Measurements from ENCODE around the gene EPHA10. TPM values are rescaled to one million over a fixed set of nuclear protein-coding genes. Genes with fewer than 3 reads are reported as not detected.
"Not testable (repeated sequence)": the region's sequence is repeated elsewhere in the genome, so short reads cannot be mapped to it uniquely, and the experiment has no call there.

The EPHA10 gene
- total and polyA plus RNA-seq, 2 donors from 2014 or later, result 0.88 TPM; not detected in 1

- TF ChIP-seq CTCF (IDR thresholded peaks at IDR 0.05; ENCODE audit: borderline replicate concordance, extremely low read depth, insufficient read depth), result no peak
- H3K36me3 ChIP-seq (ENCODE audit: control insufficient read depth in 2 of 3, insufficient read depth in 3 of 3, low read length in 3 of 3), result no peaks in the 10 kb centered on the region
- H3K27me3 ChIP-seq (ENCODE audit: control insufficient read depth, insufficient read depth, low read length), result no peaks in the 10 kb centered on the region
- H3K9ac ChIP-seq (ENCODE audit: low read length in 3 of 3), result peak overlapping the region; percentile 26 to 78 (median 68)
- intact Hi-C loops (cut with DNase I), result no loop called here
- H3K4me3 ChIP-seq (ENCODE audit: low read length in 3 of 3), result peak overlapping the region; percentile 70 to 94 (median 93)
- peaks cover 0 to 22% (median 16%) of the 10 kb centered on the region in 3 donors for H3K4me1 ChIP-seq (ENCODE audit: control insufficient read depth in 2 of 3, insufficient read depth in 2 of 3, low read depth in 1 of 3, low read length in 3 of 3)
- H3K9me3 ChIP-seq (ENCODE audit: control insufficient read depth in 2 of 3, insufficient read depth in 1 of 3, low read length in 3 of 3), result no peaks in the 10 kb centered on the region
- peak overlapping the region in 1 of 2 donors; percentile 51 for H3K27ac ChIP-seq (ENCODE audit: low read depth in 2 of 2, low read length in 2 of 2)
- FAIRE-seq (no peak), DNase-seq (peak in 4 of 5 donors; percentile 44 to 87 (median 72))
Observed at GRCh38 chr1:37691497-37692077, 73.3 kb downstream of the EPHA10 start.

GRCh38 chr1:37688926-37689325, 76.0 kb downstream of the EPHA10 start:
- Histone ChIP-seq H3K4me3 (ENCODE audit: low read length in 3 of 3) (peak overlapping the region in 2 of 3 donors; percentile 90 to 93), H3K27ac (ENCODE audit: low read depth in 2 of 2, low read length in 2 of 2) (no peak overlapping the region), H3K4me1 (ENCODE audit: control insufficient read depth in 2 of 3, insufficient read depth in 2 of 3, low read depth in 1 of 3, low read length in 3 of 3) (peaks cover 0 to 22% (median 16%) of the 10 kb centered on the region in 3 donors), H3K27me3 (ENCODE audit: control insufficient read depth, insufficient read depth, low read length) (no peaks in the 10 kb centered on the region), H3K9me3 (ENCODE audit: control insufficient read depth in 2 of 3, insufficient read depth in 1 of 3, low read length in 3 of 3) (no peaks in the 10 kb centered on the region), H3K36me3 (ENCODE audit: control insufficient read depth in 2 of 3, insufficient read depth in 3 of 3, low read length in 3 of 3) (peaks cover 4 to 17% (median 4%) of the 10 kb centered on the region in 3 donors), H3K9ac (ENCODE audit: low read length in 3 of 3) (peak overlapping the region in 1 of 3 donors; percentile 80)
- DNase-seq (no peak), FAIRE-seq (no peak)
- intact Hi-C loops (cut with DNase I), result loop anchor here (10.0 kb wide), 1 partner anchor 234 kb away; no protein-coding TSS in a partner anchor
- no peak for TF ChIP-seq CTCF (IDR thresholded peaks at IDR 0.05; ENCODE audit: borderline replicate concordance, extremely low read depth, insufficient read depth)

GRCh38 chr1:37687764-37688163, 77.2 kb downstream of the EPHA10 start:
- H3K9me3 ChIP-seq (ENCODE audit: control insufficient read depth in 2 of 3, insufficient read depth in 1 of 3, low read length in 3 of 3), result not testable (repeated sequence)

GRCh38 chr1:37685722-37686121, 79.2 kb downstream of the EPHA10 start:
- H3K4me3 ChIP-seq (ENCODE audit: low read length in 3 of 3), result no peak overlapping the region
- peaks cover 6 to 31% (median 17%) of the 10 kb centered on the region in 3 donors for H3K36me3 ChIP-seq (ENCODE audit: control insufficient read depth in 2 of 3, insufficient read depth in 3 of 3, low read length in 3 of 3)
- H3K9ac ChIP-seq (ENCODE audit: low read length in 3 of 3), result no peak overlapping the region
- TF ChIP-seq CTCF (IDR thresholded peaks at IDR 0.05; ENCODE audit: borderline replicate concordance, extremely low read depth, insufficient read depth), result no peak
- H3K27ac ChIP-seq (ENCODE audit: low read depth in 2 of 2, low read length in 2 of 2), result no peak overlapping the region
- intact Hi-C loops (cut with DNase I), result loop anchor here (10.0 kb wide), 1 partner anchor 231 kb away; no protein-coding TSS in a partner anchor
- no peak for FAIRE-seq
- DNase-seq, result no peak
- H3K27me3 ChIP-seq (ENCODE audit: control insufficient read depth, insufficient read depth, low read length), result no peaks in the 10 kb centered on the region
- H3K9me3 ChIP-seq (ENCODE audit: control insufficient read depth in 2 of 3, insufficient read depth in 1 of 3, low read length in 3 of 3), result no peaks in the 10 kb centered on the region
- H3K4me1 ChIP-seq (ENCODE audit: control insufficient read depth in 2 of 3, insufficient read depth in 2 of 3, low read depth in 1 of 3, low read length in 3 of 3), result peaks cover 0 to 9% (median 8%) of the 10 kb centered on the region in 3 donors

More at GRCh38 chr1:37687764-37688163, 77.2 kb downstream of the EPHA10 start:
- H3K27me3 ChIP-seq (ENCODE audit: control insufficient read depth, insufficient read depth, low read length); H3K4me3 ChIP-seq (ENCODE audit: low read length in 3 of 3); FAIRE-seq; H3K9ac ChIP-seq (ENCODE audit: low read length in 3 of 3); DNase-seq; H3K27ac ChIP-seq (ENCODE audit: low read depth in 2 of 2, low read length in 2 of 2): not testable (repeated sequence)
- Histone ChIP-seq H3K36me3 (ENCODE audit: control insufficient read depth in 2 of 3, insufficient read depth in 3 of 3, low read length in 3 of 3) (peaks cover 5 to 29% (median 14%) of the 10 kb centered on the region in 3 donors), H3K4me1 (ENCODE audit: control insufficient read depth in 2 of 3, insufficient read depth in 2 of 3, low read depth in 1 of 3, low read length in 3 of 3) (peaks cover 0 to 21% (median 16%) of the 10 kb centered on the region in 3 donors)
- intact Hi-C loops (cut with DNase I), result loop anchor here (10.0 kb wide), 1 partner anchor 233 kb away; no protein-coding TSS in a partner anchor

GRCh38 chr1:37684182-37684581, 80.7 kb downstream of the EPHA10 start:
- H3K9ac ChIP-seq (ENCODE audit: low read length in 3 of 3); H3K27me3 ChIP-seq (ENCODE audit: control insufficient read depth, insufficient read depth, low read length); FAIRE-seq; H3K9me3 ChIP-seq (ENCODE audit: control insufficient read depth in 2 of 3, insufficient read depth in 1 of 3, low read length in 3 of 3); H3K27ac ChIP-seq (ENCODE audit: low read depth in 2 of 2, low read length in 2 of 2); H3K4me3 ChIP-seq (ENCODE audit: low read length in 3 of 3); DNase-seq; H3K4me1 ChIP-seq (ENCODE audit: control insufficient read depth in 2 of 3, insufficient read depth in 2 of 3, low read depth in 1 of 3, low read length in 3 of 3): not testable (repeated sequence)
- intact Hi-C loops (cut with DNase I), result loop anchor here (10.0 kb wide), 1 partner anchor 229 kb away; no protein-coding TSS in a partner anchor
- peaks cover 6 to 31% (median 17%) of the 10 kb centered on the region in 3 donors for H3K36me3 ChIP-seq (ENCODE audit: control insufficient read depth in 2 of 3, insufficient read depth in 3 of 3, low read length in 3 of 3)
